Islet of Langerhans (tissue), 1 donor: ENCODE measurements around the gene DENND10.
A peak's percentile ranks its signal among the peaks of the same experiment; 100 is the strongest.
"Not testable (repeated sequence)": the region's sequence is repeated elsewhere in the genome, so short reads cannot be mapped to it uniquely, and the experiment has no call there.

ENCODE experiments used
- FAIRE-seq: peaks from one replicate; lab custom pipeline; 2011; peaks lifted over from hg19 to GRCh38; lab: Jason Lieb, UNC

DENND10 gene, protein sequence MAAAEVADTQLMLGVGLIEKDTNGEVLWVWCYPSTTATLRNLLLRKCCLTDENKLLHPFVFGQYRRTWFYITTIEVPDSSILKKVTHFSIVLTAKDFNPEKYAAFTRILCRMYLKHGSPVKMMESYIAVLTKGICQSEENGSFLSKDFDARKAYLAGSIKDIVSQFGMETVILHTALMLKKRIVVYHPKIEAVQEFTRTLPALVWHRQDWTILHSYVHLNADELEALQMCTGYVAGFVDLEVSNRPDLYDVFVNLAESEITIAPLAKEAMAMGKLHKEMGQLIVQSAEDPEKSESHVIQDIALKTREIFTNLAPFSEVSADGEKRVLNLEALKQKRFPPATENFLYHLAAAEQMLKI

DNA sequence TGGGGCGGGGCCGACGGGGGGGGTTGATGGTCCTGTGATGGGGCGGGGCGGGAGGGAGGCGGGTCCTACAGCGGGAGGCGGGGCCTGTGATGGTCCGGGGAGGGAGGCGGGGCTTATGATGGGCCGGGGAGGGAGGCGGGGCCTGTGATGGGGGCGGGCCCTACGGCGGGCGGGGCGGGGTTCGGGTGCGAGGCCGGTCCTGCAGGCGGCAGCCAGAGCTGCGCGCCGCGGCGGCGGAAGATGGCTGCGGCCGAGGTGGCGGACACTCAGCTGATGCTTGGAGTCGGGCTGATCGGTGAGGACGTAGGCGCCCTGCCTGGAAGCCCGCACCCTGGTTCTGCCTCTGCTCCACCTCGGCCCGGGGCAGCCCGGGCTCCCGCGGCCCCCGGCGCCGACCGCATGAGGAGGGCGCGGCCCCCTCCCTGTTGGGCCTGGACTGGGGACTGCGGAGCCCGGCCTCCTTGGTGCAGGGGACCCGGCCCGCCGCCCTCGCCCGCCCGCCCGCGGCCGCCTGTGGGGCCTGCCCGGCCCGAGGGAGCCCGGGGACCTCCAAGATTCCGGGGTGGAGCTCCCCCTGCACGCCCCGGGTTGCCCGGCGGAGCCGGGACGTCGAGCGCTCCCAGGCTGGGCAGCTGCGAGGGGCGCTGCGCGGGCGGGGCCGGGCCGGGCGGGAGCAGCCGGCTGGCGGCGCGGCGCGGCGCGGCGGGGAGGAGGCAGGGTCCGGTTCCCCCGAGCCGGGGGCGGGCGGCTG, at the start of gene DENND10:
TSS of gene DENND10 (plus strand) at position 211 of the 751 bp plus-strand sequence. CDS start at position 241, 30 bp downstream.
- FAIRE-seq: no peak

DNA sequence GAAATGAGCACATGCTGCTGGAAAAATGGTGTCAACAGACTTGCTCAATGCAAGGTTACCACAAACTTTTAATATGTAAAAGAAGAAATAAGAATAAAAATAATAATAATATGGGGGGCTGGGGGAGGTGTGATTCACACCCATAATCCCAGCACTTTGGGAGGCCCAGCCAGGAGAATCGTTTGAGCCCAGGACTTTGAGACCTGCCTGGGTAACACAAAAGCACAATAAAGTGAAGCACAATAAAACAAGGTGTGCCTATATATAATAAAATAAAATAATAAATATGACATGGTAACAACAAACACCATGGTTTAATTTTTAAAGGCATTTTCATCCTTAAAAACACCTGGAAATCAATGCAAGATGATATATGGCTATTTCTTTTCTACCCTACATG, 48.4 kb upstream of the DENND10 start:
- no peak for FAIRE-seq

DNA sequence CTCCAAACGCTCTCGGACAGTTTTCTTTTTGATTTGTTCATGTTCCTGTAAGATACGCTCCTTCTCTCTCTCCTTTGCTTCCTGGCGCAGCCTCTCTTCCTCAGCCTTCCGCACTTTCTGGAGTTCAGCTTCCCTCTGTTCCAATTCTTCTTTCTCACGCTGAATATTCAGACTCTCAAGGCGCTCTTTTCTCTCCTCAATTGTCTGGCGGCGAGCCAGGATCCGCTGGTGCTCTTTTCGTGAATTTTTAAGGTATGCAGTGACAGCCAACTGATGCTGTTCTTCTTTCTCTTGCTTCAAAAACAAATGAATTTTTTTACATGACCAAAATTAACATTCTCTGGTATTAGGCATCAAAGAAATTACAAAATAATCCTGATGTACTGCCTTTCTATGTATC, 45.9 kb upstream of the DENND10 start:
- FAIRE-seq: no peak

DNA sequence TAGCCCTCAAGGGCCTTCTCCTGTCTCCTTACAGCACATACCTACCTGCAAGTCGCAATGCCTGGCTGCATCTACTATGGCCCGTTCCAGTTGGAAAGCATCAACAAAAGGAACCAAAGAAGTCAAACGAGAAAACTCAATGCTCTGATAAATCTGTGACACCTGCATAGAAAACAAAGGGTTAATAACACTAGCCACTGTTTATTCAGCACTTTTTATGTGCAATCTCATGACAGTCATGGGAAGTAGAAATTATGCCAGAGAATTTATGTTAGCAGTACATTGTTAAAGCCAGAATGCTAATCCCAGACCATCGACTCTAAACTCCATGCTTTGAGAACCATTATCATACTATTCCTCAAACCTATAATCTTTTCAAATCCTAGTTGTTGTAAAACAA, 44.4 kb upstream of the DENND10 start:
- no peak for FAIRE-seq

DNA sequence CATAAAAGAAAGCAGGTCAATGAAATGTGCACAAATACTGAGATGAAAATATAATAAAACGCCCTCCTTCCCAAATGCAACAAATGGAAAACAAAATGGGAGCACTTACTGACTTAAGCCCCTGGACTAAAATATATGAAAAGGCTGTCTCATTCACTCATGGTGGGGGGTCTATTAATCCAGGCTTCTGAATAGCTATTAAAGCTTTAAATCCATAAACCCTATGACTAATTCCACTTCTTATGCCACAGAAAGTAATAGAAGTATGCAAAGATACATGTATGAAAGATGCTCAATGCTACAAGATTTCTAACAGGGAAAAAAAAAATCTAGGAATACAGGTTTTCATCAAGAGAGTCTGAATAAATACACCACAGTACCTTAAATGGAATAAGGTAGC, 43.8 kb upstream of the DENND10 start:
- FAIRE-seq: no peak

DNA sequence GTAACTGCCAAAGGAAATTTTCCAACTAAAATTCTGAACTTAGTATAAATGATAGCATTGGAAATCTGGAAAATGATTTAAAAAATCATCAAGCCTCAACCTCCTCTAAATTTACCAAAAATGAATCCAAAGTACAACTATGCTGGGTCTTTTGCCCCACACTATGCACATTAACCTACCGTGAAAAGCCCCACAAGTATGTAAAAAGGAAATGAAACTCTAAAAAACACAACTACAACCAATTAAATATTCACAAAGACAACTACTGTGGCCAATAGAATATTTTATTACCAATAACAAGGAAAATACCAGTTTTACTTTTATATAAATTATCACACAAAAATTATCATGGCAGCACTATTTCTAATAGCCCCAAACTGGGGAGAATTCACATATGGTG, 42.6 kb upstream of the DENND10 start:
- no peak for FAIRE-seq

DNA sequence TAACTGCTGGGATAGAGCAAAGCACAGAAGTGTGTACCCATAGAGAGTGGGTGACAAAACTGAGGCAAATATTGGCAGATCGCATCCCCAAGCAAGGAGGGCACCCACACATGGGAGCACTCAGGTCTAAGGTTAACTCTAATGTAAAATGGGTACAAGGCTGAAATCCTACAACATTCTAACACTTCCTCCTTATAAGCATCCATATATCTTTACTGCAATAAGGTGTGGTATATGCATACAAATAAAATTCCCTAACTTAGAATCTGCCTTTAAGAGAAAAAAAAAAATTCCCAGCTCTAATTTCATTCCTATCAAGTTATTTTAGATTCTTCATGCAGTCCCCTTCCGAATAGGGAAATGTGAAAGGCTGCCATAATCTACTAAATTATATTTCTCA, 42.0 kb upstream of the DENND10 start:
- FAIRE-seq: no peak

DNA sequence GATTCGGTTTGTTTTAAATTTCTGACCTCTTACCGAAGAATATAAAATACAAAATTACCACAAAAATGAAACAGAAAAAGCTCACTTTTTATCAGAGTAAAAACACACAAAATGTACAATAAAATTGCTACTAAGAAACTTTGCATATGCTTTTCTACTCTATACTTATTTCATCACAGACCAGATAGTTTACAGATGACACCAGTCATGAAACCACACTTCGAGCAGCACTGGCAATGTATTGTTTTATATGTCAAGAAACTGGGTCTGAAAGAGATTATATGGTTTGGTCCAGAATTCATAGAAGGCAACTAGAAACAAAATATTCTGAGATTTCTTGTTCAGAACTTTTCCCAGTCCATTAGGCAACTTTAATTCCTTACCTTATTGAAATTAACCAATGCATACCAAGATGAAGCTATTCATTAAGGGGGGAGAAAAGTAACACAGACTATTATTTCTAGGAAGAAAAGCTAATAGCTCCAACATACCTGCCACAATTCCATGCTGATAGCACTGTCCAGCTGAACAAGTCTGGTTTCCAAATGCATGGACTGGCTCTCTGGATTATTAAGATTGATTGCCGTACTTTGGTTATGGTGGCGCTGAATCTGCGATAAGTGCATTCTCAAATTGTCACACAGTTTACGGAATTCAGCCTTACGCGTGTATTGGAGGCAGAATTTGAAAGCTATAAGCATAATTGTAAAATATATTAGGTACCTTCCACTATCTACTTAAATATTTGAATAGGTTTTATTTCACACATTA, 33.3 kb upstream of the DENND10 start:
- no peak for FAIRE-seq

DNA sequence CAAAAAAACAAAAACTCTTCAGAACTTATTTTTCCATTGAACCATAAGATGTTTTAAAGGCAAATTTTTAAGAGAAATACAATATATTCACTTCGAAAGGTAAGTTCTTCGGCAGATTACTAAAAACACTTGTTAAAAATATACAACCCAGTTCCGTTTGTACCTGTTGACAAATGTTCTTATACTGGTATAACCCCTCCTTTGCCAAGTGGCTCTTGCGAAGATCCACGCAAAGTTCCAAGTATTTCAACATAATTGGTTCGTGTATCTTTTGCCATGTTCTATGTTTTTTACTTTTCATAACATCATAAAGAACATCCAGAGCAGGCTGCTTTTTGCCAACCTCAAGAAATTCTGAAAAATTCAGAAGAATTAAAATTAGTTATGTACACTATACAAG, 30.3 kb upstream of the DENND10 start:
- no peak for FAIRE-seq

DNA sequence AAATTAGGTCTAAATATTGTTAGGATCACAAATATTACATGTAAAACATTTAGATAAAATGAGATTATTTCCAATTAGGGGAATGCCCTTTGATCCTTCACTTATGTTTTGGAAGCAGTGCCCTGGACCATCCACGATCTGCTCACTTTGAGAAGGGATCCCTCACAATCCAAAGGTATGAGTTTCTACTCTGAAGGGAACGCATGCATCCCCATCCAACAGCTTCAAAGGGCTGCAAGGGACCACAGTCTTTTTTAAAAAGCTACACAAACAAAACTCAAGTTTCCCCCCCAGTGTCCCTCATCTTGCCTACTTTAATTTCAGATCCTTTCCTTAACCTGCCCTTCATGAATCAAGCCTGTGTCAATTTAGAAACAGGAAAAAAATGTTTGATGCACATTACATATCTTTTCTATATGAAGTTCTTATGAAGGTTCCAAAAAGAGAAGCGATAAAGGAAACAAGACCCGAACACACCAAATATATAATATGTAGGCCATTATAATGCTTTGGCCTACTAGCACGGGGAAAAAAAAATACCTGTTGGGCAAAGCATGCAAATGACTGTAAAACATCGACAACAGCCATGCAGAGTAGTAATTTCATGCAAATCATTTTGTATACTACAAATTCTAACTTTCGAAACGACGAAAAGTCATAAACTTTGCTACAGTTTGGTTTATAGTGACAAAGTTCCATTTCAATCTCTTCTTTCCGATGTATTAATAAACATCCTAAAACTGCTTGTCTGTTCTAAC, 25.3 kb upstream of the DENND10 start:
- no peak for FAIRE-seq

DNA sequence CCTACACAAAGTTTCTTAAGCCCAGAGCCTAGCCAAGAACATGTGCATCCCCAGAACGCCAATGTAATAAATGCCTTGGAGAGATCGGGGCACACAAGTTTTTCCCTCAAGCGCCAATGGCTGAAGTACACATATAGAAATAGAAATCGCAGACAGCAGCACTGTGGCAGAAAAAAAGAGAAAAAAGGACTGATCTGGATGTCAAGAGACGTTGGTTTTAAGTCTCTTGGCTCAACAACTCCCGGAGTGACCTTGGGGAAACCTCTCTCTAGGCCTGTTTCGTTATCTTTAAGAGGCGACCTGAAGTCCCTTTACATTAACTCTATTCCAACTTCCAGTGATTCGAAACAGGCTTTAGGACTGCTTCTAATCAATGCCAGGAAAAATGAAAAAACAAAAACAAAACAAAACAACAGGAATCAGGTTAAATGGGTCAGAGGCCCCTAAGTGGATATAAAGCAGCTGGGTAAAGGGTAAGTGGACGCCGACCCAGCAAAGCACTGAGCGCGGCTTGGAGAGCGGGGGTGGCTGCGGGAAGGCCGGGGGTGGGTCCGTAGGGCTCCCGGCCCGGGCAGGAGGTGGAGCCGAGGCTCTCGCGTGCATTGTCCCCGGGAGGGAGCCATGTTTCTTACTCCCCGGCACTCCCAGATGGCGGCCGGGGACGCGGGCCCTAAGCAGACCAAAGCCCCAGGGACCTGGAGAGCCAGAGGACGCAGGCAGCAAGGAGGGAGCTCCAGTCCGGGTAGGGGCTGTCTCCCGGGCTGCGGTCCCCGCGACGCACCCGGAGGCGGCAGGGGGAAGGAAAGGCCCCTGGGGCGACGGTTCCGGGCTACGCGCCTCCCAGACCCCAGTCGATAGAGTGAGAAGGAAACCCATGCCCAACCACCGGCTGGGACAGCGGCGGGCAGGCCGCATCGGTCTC, 24.1 kb upstream of the DENND10 start:
- FAIRE-seq: no peak

DNA sequence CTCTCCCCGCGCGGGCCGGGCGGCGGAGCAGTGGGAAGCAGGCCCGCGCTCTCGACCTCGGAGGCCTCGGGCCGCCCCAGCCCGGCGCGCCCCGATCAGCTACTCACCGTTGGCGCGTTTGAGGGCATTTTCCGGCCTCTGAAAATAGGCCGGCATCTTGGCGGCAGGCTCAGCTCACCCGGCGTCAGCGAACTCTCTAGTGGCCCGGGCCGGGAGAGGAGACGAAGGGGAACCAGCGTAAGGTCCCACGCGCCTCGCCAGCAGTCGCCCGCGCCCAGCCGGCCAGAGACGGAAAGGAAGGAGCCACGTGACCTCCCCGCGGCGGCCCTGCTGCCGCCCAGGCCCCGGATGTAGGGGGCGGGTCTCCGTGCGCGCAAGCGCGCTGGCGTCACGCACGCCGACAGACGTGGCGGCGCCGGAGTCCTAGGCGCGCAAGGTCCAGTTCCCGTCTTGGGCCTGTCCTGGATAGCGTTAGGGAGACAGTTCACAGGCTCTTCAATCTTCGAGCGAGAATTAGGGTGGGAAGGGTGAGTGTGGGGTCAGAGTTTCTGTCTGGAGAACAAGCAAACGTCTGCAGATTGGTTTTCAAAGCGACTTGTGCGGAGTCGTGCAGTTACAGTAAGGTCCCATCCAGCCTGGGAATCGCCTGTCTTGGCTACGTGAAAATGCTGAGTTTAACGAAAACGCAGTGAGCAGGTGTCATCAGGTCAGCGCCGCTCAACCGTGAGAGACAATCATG, 23.2 kb upstream of the DENND10 start, which contains the start of gene EIF3A:
TSS of gene EIF3A (minus strand) at position 297 of the 739 bp plus-strand sequence. CDS start at position 156, 141 bp downstream.
- peak; percentile 49 for FAIRE-seq

DNA sequence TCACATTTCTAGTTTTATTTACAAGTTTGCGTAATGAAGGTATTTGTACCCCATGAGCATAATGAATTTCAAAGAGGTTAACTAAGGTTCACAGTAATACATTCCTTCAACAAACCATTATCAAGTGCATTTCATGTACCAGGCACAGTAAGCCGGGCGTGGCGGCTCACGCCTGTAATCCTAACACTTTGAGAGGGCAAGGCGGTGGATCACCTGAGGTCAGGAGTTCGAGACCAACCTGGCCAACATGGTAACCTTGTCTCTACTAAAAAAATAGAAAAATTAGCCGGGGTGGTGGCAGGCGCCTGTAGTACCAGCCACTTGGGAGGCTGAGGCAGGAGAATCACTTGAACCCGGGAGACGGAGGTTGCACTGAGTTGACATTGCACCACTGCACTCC, 19.0 kb upstream of the DENND10 start:
- no peak for FAIRE-seq

DNA sequence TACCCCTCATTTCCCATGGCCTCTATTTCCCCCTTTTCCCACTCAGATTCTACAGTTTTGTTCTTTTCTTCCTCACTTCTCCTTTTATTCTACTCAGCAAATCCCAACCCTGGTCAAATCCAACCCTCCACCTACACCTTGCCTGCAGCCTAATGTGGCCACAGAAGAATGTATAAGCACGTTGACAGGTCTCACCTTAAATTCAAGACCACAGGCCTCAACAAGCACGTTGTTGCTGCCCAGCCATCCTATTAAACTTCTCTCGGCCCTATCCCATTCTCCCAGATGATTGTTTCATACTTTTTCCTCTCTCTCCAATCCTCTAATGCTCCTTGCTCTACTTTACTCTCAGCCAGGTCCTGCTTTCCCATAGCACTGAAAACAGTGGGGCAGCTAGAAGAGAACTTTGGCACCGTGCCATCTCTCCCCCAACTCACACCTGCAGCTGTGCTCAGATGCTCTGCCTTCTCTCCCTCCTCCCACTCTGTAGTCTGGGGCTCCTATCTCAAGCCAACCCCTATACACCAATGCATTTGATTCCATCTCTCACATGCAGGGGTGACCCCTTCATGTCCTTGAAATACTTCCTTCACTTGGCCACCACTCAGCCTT, 16.5 kb upstream of the DENND10 start:
- FAIRE-seq: no peak

DNA sequence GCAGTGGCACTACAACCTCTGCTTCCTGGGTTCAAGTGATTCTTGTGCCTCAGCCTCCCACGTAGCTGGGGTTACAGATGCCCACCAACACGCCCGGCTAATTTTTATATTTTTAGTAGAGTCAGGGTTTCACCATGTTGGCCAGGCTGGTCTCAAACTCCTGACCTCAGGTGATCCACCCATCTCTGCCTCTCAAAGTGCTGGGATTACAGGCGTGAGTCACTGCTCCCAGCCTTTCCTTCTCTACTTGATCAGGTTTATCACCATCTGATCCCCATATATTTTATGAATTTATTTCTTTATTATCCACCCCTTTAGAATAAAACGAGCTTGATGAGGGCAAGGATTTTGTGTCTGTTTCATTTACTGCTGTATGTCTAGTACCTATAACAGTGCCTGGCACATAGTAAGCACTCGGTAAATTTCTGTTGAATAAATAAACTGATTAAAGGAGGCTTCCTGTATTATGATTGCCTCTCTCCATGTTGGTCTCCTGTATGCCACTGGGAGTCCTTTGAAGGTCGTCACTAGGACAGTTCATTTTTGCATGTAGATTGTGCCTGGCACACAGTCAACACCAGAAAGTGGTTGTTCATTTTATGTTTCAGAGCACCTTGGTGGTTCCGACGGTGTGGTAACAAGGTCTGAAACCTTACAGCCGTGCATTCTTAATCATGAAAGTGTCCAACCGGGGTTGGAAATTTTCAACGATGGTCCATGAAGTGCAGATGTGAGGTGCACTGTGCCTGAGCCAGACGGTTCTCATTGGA, 13.7 kb upstream of the DENND10 start:
- FAIRE-seq: no peak

DNA sequence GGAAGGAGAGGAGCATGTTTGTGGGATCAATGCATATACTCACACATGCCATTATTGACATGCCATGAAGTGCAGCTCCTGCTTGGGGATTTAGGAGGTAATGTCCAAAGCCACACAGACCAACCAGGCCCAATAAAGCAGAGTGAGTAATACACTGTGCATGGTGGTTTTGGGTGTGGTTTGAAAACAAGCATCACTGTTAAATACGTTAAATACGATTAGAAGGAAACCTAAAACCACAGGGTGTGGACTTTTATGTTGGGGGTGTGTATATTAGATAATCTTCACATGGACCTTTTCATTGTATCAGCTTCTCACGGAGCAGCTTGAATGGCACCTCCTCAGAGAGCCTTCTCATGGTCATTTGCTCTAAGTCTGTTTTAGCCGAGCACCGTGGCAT, 12.9 kb upstream of the DENND10 start:
- FAIRE-seq: no peak

DNA sequence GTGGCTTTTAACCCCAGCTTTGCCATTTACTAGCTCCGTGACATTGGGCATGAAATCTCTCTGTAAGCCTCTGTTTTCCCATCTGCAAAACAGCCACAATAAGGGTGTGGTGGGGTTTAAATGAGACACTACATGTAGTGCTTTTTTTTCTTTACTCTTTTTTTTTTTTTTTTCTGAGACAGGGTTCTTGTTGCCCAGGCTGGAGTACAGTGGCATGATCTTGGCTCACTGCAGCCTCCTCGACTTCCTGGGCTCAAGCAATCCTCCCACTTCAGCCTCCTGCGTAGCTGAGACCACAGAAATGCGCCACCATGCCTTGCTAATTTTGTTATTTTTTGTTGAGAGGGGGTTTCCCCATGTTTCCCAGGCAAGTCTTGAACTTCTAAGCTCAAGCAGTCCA, 8.3 kb upstream of the DENND10 start:
- no peak for FAIRE-seq

DNA sequence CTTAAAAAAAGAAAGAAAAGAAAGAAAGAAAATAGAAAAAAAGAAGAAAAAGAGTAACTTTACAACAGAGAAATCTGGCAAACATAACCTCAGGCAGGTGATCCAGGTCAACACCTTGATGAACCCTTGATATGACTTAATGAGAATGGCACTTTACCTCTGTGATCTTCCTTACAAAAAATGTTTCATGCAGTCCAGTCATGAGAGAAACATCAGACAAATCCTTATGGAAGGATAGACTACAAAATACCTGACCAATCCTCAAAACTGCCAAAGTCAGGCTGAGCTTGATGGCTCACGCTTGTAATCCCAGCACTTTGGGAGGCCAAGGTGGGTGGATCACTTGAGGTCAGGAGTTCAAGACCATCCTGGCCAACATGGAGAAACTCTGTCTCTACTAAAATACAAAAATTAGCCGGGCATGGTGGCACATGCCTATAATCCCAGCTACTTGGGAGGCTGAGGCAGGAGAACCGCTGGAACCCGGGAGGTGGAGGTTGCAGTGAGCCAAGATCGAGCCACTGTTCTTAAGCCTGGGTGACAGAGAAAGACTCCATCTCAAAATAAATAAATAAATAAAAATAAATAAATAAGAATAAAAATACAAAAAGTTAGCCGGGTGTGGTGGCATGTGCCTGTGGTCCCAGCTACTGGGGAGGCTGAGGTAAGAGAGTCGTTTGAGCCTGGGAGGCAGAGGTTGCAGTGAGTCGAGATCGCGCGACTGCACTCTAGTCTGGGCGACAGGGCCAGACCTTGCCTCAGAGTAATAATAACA, 7.1 kb upstream of the DENND10 start:
- not testable (repeated sequence) for FAIRE-seq
